HFFc6 (cell line): ENCODE measurements around the gene TBX1. TPM values are rescaled to one million over a fixed set of nuclear protein-coding genes. Genes with fewer than 3 reads are reported as not detected.

ENCODE experiments used
- DNase-seq: peaks from one replicate; pipeline ENCODE4 v3.0.0-alpha.2; 2018
- H3K27ac Mint-ChIP-seq: 2 replicates; pipeline ENCODE4 v1.8.0; 2020; ENCODE audit warnings: mild to moderate bottlenecking, mixed read lengths
- H3K27me3 Mint-ChIP-seq: 2 replicates; pipeline ENCODE4 v1.8.0; 2021; ENCODE audit warnings: mild to moderate bottlenecking, moderate library complexity, mixed read lengths; ENCODE audit not compliant: insufficient read depth
- H3K36me3 Mint-ChIP-seq: 2 replicates; pipeline ENCODE4 v1.8.0; 2021; ENCODE audit warnings: low read depth, mixed read lengths
- H3K4me1 Mint-ChIP-seq: 2 replicates; pipeline ENCODE4 v1.8.0; 2020; ENCODE audit warnings: low read depth, mixed read lengths
- H3K4me3 Mint-ChIP-seq: 2 replicates; pipeline ENCODE4 v1.8.0; 2020; ENCODE audit warnings: mild to moderate bottlenecking, moderate library complexity, mixed read lengths
- H3K9me3 Mint-ChIP-seq: 2 replicates; pipeline ENCODE4 v1.8.0; 2020; ENCODE audit warnings: mild to moderate bottlenecking, mixed read lengths
- CTCF ChIP-seq: fragments of 200-600 bp; sonication (generic); IDR thresholded peaks from 2 replicates; pipeline ENCODE4 v1.5.0; 2021; ENCODE audit warnings: antibody characterized with exemption, mild to moderate bottlenecking
- total RNA-seq, 6 experiments: library from RNA; stranded (reverse); fragmentation: NEBNext Ultra II Directional; extraction: Animal tissue kit (Norgen Biotek cat#: 25700); gene quantifications; 2 replicates in 1 of 6; 3 replicates in 5 of 6; pipeline ENCODE4 v1.2.3, GENCODE V29; 2021

TBX1 gene
- total RNA-seq, 6 experiments from 2014 or later, result 0.14 to 1.1 (median 0.73) TPM; not detected in 1

- Mint-ChIP-seq H3K27me3 (no peaks in the 10 kb centered on the region; the same call in none of the 2 replicates), H3K36me3 (no peaks in the 10 kb centered on the region), H3K27ac (no peak overlapping the region), H3K4me1 (no peaks in the 10 kb centered on the region), H3K4me3 (no peak overlapping the region), H3K9me3 (no peaks in the 10 kb centered on the region)
- TF ChIP-seq CTCF, result no peak
- no peak for DNase-seq
Measured at GRCh38 chr22:19815823-19816290, 55.3 kb downstream of the TBX1 start.

GRCh38 chr22:19816372-19817119 lies 56.0 kb downstream of the TBX1 start:
- Mint-ChIP-seq H3K4me3 (no peak overlapping the region), H3K9me3 (no peaks in the 10 kb centered on the region), H3K4me1 (no peaks in the 10 kb centered on the region), H3K36me3 (no peaks in the 10 kb centered on the region), H3K27me3 (no peaks in the 10 kb centered on the region; the same call in none of the 2 replicates), H3K27ac (no peak overlapping the region)
- DNase-seq, result no peak
- TF ChIP-seq CTCF, result no peak

Other genes with a start within 250 kb of the TBX1 start
- under 1 TPM in 1 of 6 experiments, not detected in 5; 0.16 TPM for gene CLDN5, start 236.4 kb upstream of the TBX1 start, total RNA-seq
- 10 to 100 TPM in 2 of 6 experiments, 1 to 10 TPM in 4; 4.9 to 13.7 (median 6.5) TPM for gene SEPTIN5, start 46.3 kb upstream of the TBX1 start, total RNA-seq
- gene GP1BB, start 37.2 kb upstream of the TBX1 start, total RNA-seq, result 1 to 10 TPM in 1 of 6 experiments, under 1 TPM in 2, not detected in 3; 0.27 to 1.1 (median 0.41) TPM
- gene GNB1L, start 94.1 kb downstream of the TBX1 start, total RNA-seq, result 1 to 10 TPM; 6.6 to 9.6 (median 7.6) TPM
- 10 to 100 TPM; 17.4 to 22.7 (median 19.2) TPM for gene RTL10, start 94.1 kb downstream of the TBX1 start, total RNA-seq
- gene COMT, start 181.0 kb downstream of the TBX1 start, total RNA-seq, result 100 to 1,000 TPM; 215 to 306 (median 234) TPM
- gene TXNRD2, start 181.0 kb downstream of the TBX1 start, total RNA-seq, result 10 to 100 TPM; 24.8 to 30.6 (median 28.3) TPM